GM19455 (cell line): ENCODE results near the gene ARSD.

Experiments
- ATAC-seq: cut with Tn5 transposase; IDR thresholded peaks from one replicate; pipeline ENCODE4 v1.9.1; 2021; ENCODE audit not compliant: unreplicated experiment

ARSD gene

GRCh38 chrX:2862404-2862803 lies 66.7 kb downstream of the ARSD start:
- no peak for ATAC-seq

- ATAC-seq = no peak
These were observed 69.8 kb downstream of the ARSD start for GRCh38 chrX:2859197-2859797.

- ATAC-seq = no peak
These were observed 71.6 kb downstream of the ARSD start for GRCh38 chrX:2857566-2857965.

- no peak for ATAC-seq
These were observed 73.4 kb downstream of the ARSD start for GRCh38 chrX:2855761-2856160.

GRCh38 chrX:2854918-2855317 lies 74.2 kb downstream of the ARSD start:
- no peak for ATAC-seq
